MM.1S (cell line): ENCODE measurements around the gene COX17.

Experiments used
- DNase-seq: peaks from one replicate; pipeline ENCODE4 v3.0.0-alpha.2; 2015
- H2AFZ ChIP-seq: fragments of 300-600 bp; sonication (generic); 2 replicates; pipeline ENCODE4 v1.6.0; 2016; ENCODE audit warnings: antibody characterized with exemption, low read length
- H3F3A ChIP-seq: fragments of 300-600 bp; sonication (generic); 2 replicates; pipeline ENCODE4 v1.6.1; 2016; ENCODE audit warnings: mild to moderate bottlenecking, antibody characterized with exemption, low read length, moderate library complexity, mixed read lengths; ENCODE audit not compliant: insufficient read depth
- H3K27ac ChIP-seq: fragments of 300-600 bp; sonication (generic); 2 replicates; pipeline ENCODE4 v1.5.1; 2016; ENCODE audit warnings: mild to moderate bottlenecking, low read length
- H3K27me3 ChIP-seq: fragments of 300-600 bp; sonication (generic); replicated peaks from 2 replicates; pipeline ENCODE4 v1.6.0; 2016; ENCODE audit warnings: low read length; ENCODE audit not compliant: insufficient read depth
- H3K36me3 ChIP-seq: fragments of 300-600 bp; sonication (generic); replicated peaks from 2 replicates; pipeline ENCODE4 v1.6.1; 2016; ENCODE audit warnings: mild to moderate bottlenecking, low read length, mixed read lengths; ENCODE audit not compliant: insufficient read depth
- H3K4me1 ChIP-seq: fragments of 300-600 bp; sonication (generic); 2 replicates; pipeline ENCODE4 v1.6.1; 2016; ENCODE audit warnings: low read length, mixed read lengths
- H3K4me2 ChIP-seq: fragments of 300-600 bp; sonication (generic); 2 replicates; pipeline ENCODE4 v1.6.0; 2016; ENCODE audit warnings: low read depth, low read length
- H3K4me3 ChIP-seq: fragments of 300-600 bp; sonication (generic); 2 replicates; pipeline ENCODE4 v1.5.1; 2016; ENCODE audit warnings: low read length, mixed read lengths
- H3K79me2 ChIP-seq: fragments of 300-600 bp; sonication (generic); 2 replicates; pipeline ENCODE4 v1.6.1; 2016; ENCODE audit warnings: mixed run types, low read length, mixed read lengths
- H3K9ac ChIP-seq: fragments of 300-600 bp; sonication (generic); 2 replicates; pipeline ENCODE4 v1.6.1; 2016; ENCODE audit warnings: low read length, mixed read lengths
- H3K9me2 ChIP-seq: fragments of 300-600 bp; sonication (generic); replicated peaks from 2 replicates; pipeline ENCODE4 v1.6.1; 2016; ENCODE audit warnings: mild to moderate bottlenecking, low read length, mixed read lengths; ENCODE audit not compliant: insufficient read depth
- H3K9me3 ChIP-seq: fragments of 300-600 bp; sonication (generic); replicated peaks from 2 replicates; pipeline ENCODE4 v1.6.1; 2016; ENCODE audit warnings: mild to moderate bottlenecking, low read length, mixed read lengths; ENCODE audit not compliant: insufficient read depth
- H4K20me1 ChIP-seq: fragments of 300-600 bp; sonication (generic); 2 replicates; pipeline ENCODE4 v1.6.1; 2016; ENCODE audit warnings: mild to moderate bottlenecking, low read length, moderate library complexity, mixed read lengths; ENCODE audit not compliant: insufficient read depth
- CTCF ChIP-seq: fragments of 300-600 bp; sonication (generic); IDR thresholded peaks from 2 replicates; pipeline ENCODE4 v1.5.1; 2016; ENCODE audit warnings: antibody characterized with exemption, low read length, mixed read lengths
- EZH2 ChIP-seq: fragments of 300-600 bp; sonication (generic); optimal IDR thresholded peaks from 2 replicates; pipeline ENCODE3; 2017; ENCODE audit warnings: low read depth, mild to moderate bottlenecking, antibody characterized with exemption, low read length, mixed read lengths
- EZH2phosphoT487 ChIP-seq: fragments of 300-600 bp; sonication (generic); IDR thresholded peaks from 2 replicates; pipeline ENCODE4 v1.6.1; 2018; ENCODE audit warnings: antibody characterized with exemption, low read length

Gene COX17

GRCh38 chr3:119700269-119700919 is 23.2 kb upstream of the COX17 start:
- Histone ChIP-seq H4K20me1 (no peaks in the 10 kb centered on the region), H3K4me3 (no peak overlapping the region), H3K9me3 (no peaks in the 10 kb centered on the region), H3K27ac (peak overlapping the region; percentile 67; the same call in 1 of the 2 replicates), H2AFZ (peak overlapping the region; percentile 72), H3F3A (no peaks in the 10 kb centered on the region), H3K9ac (no peak overlapping the region), H3K4me2 (peak overlapping the region; percentile 11; the same call in 1 of the 2 replicates), H3K36me3 (no peaks in the 10 kb centered on the region), H3K9me2 (no peaks in the 10 kb centered on the region), H3K4me1 (peaks cover 8% of the 10 kb centered on the region), H3K79me2 (no peaks in the 10 kb centered on the region), H3K27me3 (no peaks in the 10 kb centered on the region)
- TF ChIP-seq EZH2 (no peak), CTCF (no peak), EZH2phosphoT487 (no peak)
- DNase-seq, result peak; percentile 76

GRCh38 chr3:119697394-119697793 is 20.2 kb upstream of the COX17 start:
- Histone ChIP-seq H3K4me1 (peaks cover 8% of the 10 kb centered on the region), H3K4me3 (no peak overlapping the region), H3K9ac (no peak overlapping the region), H3K36me3 (no peaks in the 10 kb centered on the region), H3K27me3 (no peaks in the 10 kb centered on the region), H3K27ac (no peak overlapping the region), H3F3A (no peaks in the 10 kb centered on the region), H4K20me1 (no peaks in the 10 kb centered on the region), H3K4me2 (no peak overlapping the region), H3K79me2 (no peaks in the 10 kb centered on the region), H3K9me3 (no peaks in the 10 kb centered on the region), H3K9me2 (no peaks in the 10 kb centered on the region), H2AFZ (no peak overlapping the region)
- DNase-seq, result no peak
- no peak for TF ChIP-seq CTCF
- no peak for TF ChIP-seq EZH2phosphoT487
- no peak for TF ChIP-seq EZH2

- TF ChIP-seq EZH2 (no peak), EZH2phosphoT487 (no peak), CTCF (no peak)
- no peak for DNase-seq
- no peaks in the 10 kb centered on the region for H3K27me3 ChIP-seq
- no peak overlapping the region for H3K4me3 ChIP-seq
- no peaks in the 10 kb centered on the region for H3K36me3 ChIP-seq
- no peaks in the 10 kb centered on the region for H3F3A ChIP-seq
- H3K27ac ChIP-seq, result no peak overlapping the region
- no peaks in the 10 kb centered on the region for H4K20me1 ChIP-seq
- H3K79me2 ChIP-seq, result no peaks in the 10 kb centered on the region
- no peaks in the 10 kb centered on the region for H3K9me2 ChIP-seq
- H3K4me1 ChIP-seq, result peaks cover 8% of the 10 kb centered on the region
- no peaks in the 10 kb centered on the region for H3K9me3 ChIP-seq
- H3K4me2 ChIP-seq, result no peak overlapping the region
- H3K9ac ChIP-seq, result no peak overlapping the region
- H2AFZ ChIP-seq, result no peak overlapping the region
Measured at GRCh38 chr3:119695480-119695879, 18.3 kb upstream of the COX17 start.
